ENCODE measurements around the gene GATB. TPM values are rescaled to one million over a fixed set of nuclear protein-coding genes. Genes with fewer than 3 reads are reported as not detected.

Gene GATB
- total RNA-seq, 4 donors from 2014 or later, result 11.4 to 34.5 (median 21.5) TPM

GRCh38 chr4:151692443-151692782 is 68.4 kb downstream of the GATB start:
- TF ChIP-seq CTCF (IDR thresholded peaks at IDR 0.05), result no peak
- ATAC-seq (ENCODE audit: low FRiP score) (no peak), DNase-seq (ENCODE audit: low spot score) (no peak)

- no peak for TF ChIP-seq CTCF (IDR thresholded peaks at IDR 0.05)
- DNase-seq (ENCODE audit: low spot score) (no peak), ATAC-seq (ENCODE audit: low FRiP score) (no peak)
Measured at GRCh38 chr4:151691639-151692442, 69.0 kb downstream of the GATB start.

GRCh38 chr4:151690876-151691275 is 69.9 kb downstream of the GATB start:
- DNase-seq (ENCODE audit: low spot score) (no peak), ATAC-seq (ENCODE audit: low FRiP score) (no peak)
- no peak for TF ChIP-seq CTCF (IDR thresholded peaks at IDR 0.05)

GRCh38 chr4:151690164-151690870 is 70.5 kb downstream of the GATB start:
- no peak for TF ChIP-seq CTCF (IDR thresholded peaks at IDR 0.05)
- no peak for DNase-seq (ENCODE audit: low spot score)
- peak; percentile 34 for ATAC-seq (ENCODE audit: low FRiP score)

- TF ChIP-seq CTCF (IDR thresholded peaks at IDR 0.05), result no peak
- no peak for ATAC-seq (ENCODE audit: low FRiP score)
Measured at GRCh38 chr4:151689211-151689991, 71.4 kb downstream of the GATB start.

GRCh38 chr4:151688785-151689043 is 72.1 kb downstream of the GATB start:
- DNase-seq (ENCODE audit: low spot score) (no peak), ATAC-seq (ENCODE audit: low FRiP score) (no peak)
- no peak for TF ChIP-seq CTCF (IDR thresholded peaks at IDR 0.05)

More at GRCh38 chr4:151689211-151689991, 71.4 kb downstream of the GATB start:
- DNase-seq (ENCODE audit: low spot score), result no peak

Data from omental fat pad (tissue), 4 donors.